Adipocyte (in vitro differentiated cells): ENCODE results near the gene LUC7L3.

ENCODE experiments used
- DNase-seq: peaks from one replicate; pipeline ENCODE4 v3.0.0-alpha.2; 2015; ENCODE audit warnings: low read depth
- H3K27me3 ChIP-seq: replicated peaks from 2 replicates; pipeline ENCODE4 v1.7.0; 2013; ENCODE audit warnings: mild to moderate bottlenecking, low read length, moderate library complexity; ENCODE audit not compliant: control insufficient read depth, insufficient read depth
- H3K36me3 ChIP-seq: 2 replicates; pipeline ENCODE4 v1.7.0; 2013; ENCODE audit warnings: low read length, mild to moderate bottlenecking, moderate library complexity; ENCODE audit not compliant: control insufficient read depth, insufficient read depth, severe bottlenecking
- H3K4me1 ChIP-seq: 2 replicates; pipeline ENCODE4 v1.7.0; 2013; ENCODE audit warnings: mild to moderate bottlenecking, low read length, moderate library complexity; ENCODE audit not compliant: control insufficient read depth, insufficient read depth
- H3K4me3 ChIP-seq: 2 replicates; pipeline ENCODE4 v1.7.0; 2013; ENCODE audit warnings: mild to moderate bottlenecking, low read length, moderate library complexity
- H3K9ac ChIP-seq: 2 replicates; pipeline ENCODE4 v1.7.0; 2013; ENCODE audit warnings: mild to moderate bottlenecking, low read length, moderate library complexity
- H3K9me3 ChIP-seq: 2 replicates; pipeline ENCODE4 v1.7.0; 2013; ENCODE audit warnings: mild to moderate bottlenecking, low read length, moderate library complexity; ENCODE audit not compliant: control insufficient read depth

Gene LUC7L3

GRCh38 chr17:50681263-50682200 lies 37.9 kb upstream of the LUC7L3 start:
- Histone ChIP-seq H3K4me3 (peak overlapping the region; percentile 22), H3K9me3 (no peaks in the 10 kb centered on the region), H3K9ac (peak overlapping the region; percentile 56), H3K36me3 (peaks cover 14% of the 10 kb centered on the region), H3K4me1 (peaks cover 21% of the 10 kb centered on the region), H3K27me3 (no peaks in the 10 kb centered on the region)
- DNase-seq = peak; percentile 88

GRCh38 chr17:50682441-50682840 lies 37.0 kb upstream of the LUC7L3 start:
- no peak for DNase-seq
- H3K36me3 ChIP-seq = peaks cover 14% of the 10 kb centered on the region
- H3K9me3 ChIP-seq = no peaks in the 10 kb centered on the region
- peaks cover 29% of the 10 kb centered on the region for H3K4me1 ChIP-seq
- H3K4me3 ChIP-seq = no peak overlapping the region
- no peaks in the 10 kb centered on the region for H3K27me3 ChIP-seq
- H3K9ac ChIP-seq = no peak overlapping the region

- DNase-seq = no peak
- no peak overlapping the region for H3K4me3 ChIP-seq
- peaks cover 13% of the 10 kb centered on the region for H3K36me3 ChIP-seq
- H3K9me3 ChIP-seq = no peaks in the 10 kb centered on the region
- peaks cover 34% of the 10 kb centered on the region for H3K4me1 ChIP-seq
- no peak overlapping the region for H3K9ac ChIP-seq
- no peaks in the 10 kb centered on the region for H3K27me3 ChIP-seq
Measured at GRCh38 chr17:50682938-50683337, 36.5 kb upstream of the LUC7L3 start.

GRCh38 chr17:50683434-50684287 lies 35.7 kb upstream of the LUC7L3 start:
- H3K36me3 ChIP-seq = peaks cover 7% of the 10 kb centered on the region
- no peak for DNase-seq
- no peaks in the 10 kb centered on the region for H3K27me3 ChIP-seq
- no peaks in the 10 kb centered on the region for H3K9me3 ChIP-seq
- H3K4me1 ChIP-seq = peaks cover 41% of the 10 kb centered on the region
- no peak overlapping the region for H3K9ac ChIP-seq
- no peak overlapping the region for H3K4me3 ChIP-seq

GRCh38 chr17:50684288-50684611 lies 35.2 kb upstream of the LUC7L3 start:
- no peak for DNase-seq
- Histone ChIP-seq H3K4me1 (peaks cover 47% of the 10 kb centered on the region), H3K27me3 (no peaks in the 10 kb centered on the region), H3K9ac (peak overlapping the region; percentile 15), H3K4me3 (no peak overlapping the region), H3K36me3 (peaks cover 3% of the 10 kb centered on the region), H3K9me3 (no peaks in the 10 kb centered on the region)

- H3K27me3 ChIP-seq = no peaks in the 10 kb centered on the region
- H3K36me3 ChIP-seq = no peaks in the 10 kb centered on the region
- DNase-seq = no peak
- peak overlapping the region; percentile 15 for H3K9ac ChIP-seq
- H3K9me3 ChIP-seq = no peaks in the 10 kb centered on the region
- H3K4me3 ChIP-seq = no peak overlapping the region
- H3K4me1 ChIP-seq = peaks cover 52% of the 10 kb centered on the region
Measured at GRCh38 chr17:50684612-50685333, 34.6 kb upstream of the LUC7L3 start.

GRCh38 chr17:50685334-50685665 lies 34.1 kb upstream of the LUC7L3 start:
- no peak for DNase-seq
- no peaks in the 10 kb centered on the region for H3K36me3 ChIP-seq
- peaks cover 57% of the 10 kb centered on the region for H3K4me1 ChIP-seq
- no peaks in the 10 kb centered on the region for H3K27me3 ChIP-seq
- no peaks in the 10 kb centered on the region for H3K9me3 ChIP-seq
- no peak overlapping the region for H3K9ac ChIP-seq
- H3K4me3 ChIP-seq = no peak overlapping the region

GRCh38 chr17:50685691-50686493 lies 33.5 kb upstream of the LUC7L3 start:
- no peak for DNase-seq
- Histone ChIP-seq H3K27me3 (no peaks in the 10 kb centered on the region), H3K9me3 (no peaks in the 10 kb centered on the region), H3K9ac (peak overlapping the region; percentile 66), H3K4me1 (peaks cover 53% of the 10 kb centered on the region), H3K36me3 (peaks cover 2% of the 10 kb centered on the region), H3K4me3 (no peak overlapping the region)

- peak; percentile 83 for DNase-seq
- Histone ChIP-seq H3K4me1 (peaks cover 49% of the 10 kb centered on the region), H3K9me3 (no peaks in the 10 kb centered on the region), H3K9ac (peak overlapping the region; percentile 73), H3K36me3 (peaks cover 2% of the 10 kb centered on the region), H3K27me3 (no peaks in the 10 kb centered on the region), H3K4me3 (peak overlapping the region; percentile 8)
Measured at GRCh38 chr17:50686494-50687199, 32.8 kb upstream of the LUC7L3 start.
